Lower leg skin (tissue), 4 donors: ENCODE data around the gene ZFYVE26. TPM values are rescaled to one million over a fixed set of nuclear protein-coding genes. Genes with fewer than 3 reads are reported as not detected.
"Not testable (repeated sequence)": the region's sequence is repeated elsewhere in the genome, so short reads cannot be mapped to it uniquely, and the experiment has no call there.

Source experiments
- DNase-seq, 2 donors: peaks; one replicate each; pipeline ENCODE4 v3.0.0-alpha.2; 2019; ENCODE audit warnings: low spot score in 2 of 2
- H3K4me3 ChIP-seq: fragments of 200-600 bp; sonication (generic); 2 replicates; pipeline ENCODE4 v1.5.1; 2017; ENCODE audit warnings: mild to moderate bottlenecking, low read depth; ENCODE audit not compliant: poor library complexity, severe bottlenecking
- POLR2A ChIP-seq, 2 donors: fragments of 450-650 bp; IDR thresholded peaks; one replicate each; pipeline ENCODE4 v1.6.1; 2016 to 2017; ENCODE audit warnings: antibody characterized with exemption in 2 of 2, mild to moderate bottlenecking in 1 of 2, moderate library complexity in 1 of 2
- WGBS, 2 donors: methylation state at CpG; one replicate each; pipeline ENCODE4 v1.1.5; 2018; 5-methylcytosine and 5-hydroxymethylcytosine counted together
- intact Hi-C: fragments of 100-400 bp; cut with DNase I; formaldehyde crosslinking; loops from one replicate; pipeline ENCODE4 v1.15.0; 2023; ENCODE audit warnings: low total_unique reads
- total RNA-seq, 4 donors: library from RNA; depleted of rRNA; stranded (reverse); fragments of >200 nt; gene quantifications; one replicate each; pipeline ENCODE4 v1.1.0, GENCODE V29; 2016
- TF ChIP-seq, protein P1 (sequence below), 3 donors: fragments of 450-650 bp; IDR thresholded peaks; one replicate each; pipeline ENCODE4 v1.5.1; 2016; ENCODE audit warnings: antibody characterized with exemption in 3 of 3, mild to moderate bottlenecking in 3 of 3, moderate library complexity in 2 of 3

The ZFYVE26 gene
- total RNA-seq, 4 donors from 2014 or later, result 13.0 to 34.6 (median 21.8) TPM

DNA sequence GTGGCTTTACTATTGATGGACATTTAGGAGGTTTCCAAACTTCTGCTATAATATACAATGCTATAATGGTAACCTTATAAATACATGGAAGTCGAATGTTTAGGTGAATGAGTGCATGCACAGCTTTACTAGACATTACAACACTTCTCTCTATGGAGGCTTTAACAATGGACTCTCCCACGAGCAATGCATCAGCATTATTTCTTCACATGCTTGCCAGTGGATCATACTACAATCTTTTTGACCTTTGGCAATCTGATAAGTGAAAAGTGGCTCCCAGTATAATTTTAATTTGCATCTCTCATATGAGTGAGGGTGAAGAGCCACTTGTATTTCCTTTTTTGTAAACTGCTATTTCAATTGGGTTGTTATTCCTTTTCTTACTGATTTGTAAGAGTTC lies 96.5 kb downstream of the ZFYVE26 start:
- 39% methylated on average over 2 of the region's 2 CpGs for WGBS, 2 donors
- H3K4me3 ChIP-seq, result no peak overlapping the region
- DNase-seq, result no peak
- intact Hi-C loops, result no loop called here
- no peak for TF ChIP-seq POLR2A (IDR thresholded peaks at IDR 0.05)

DNA sequence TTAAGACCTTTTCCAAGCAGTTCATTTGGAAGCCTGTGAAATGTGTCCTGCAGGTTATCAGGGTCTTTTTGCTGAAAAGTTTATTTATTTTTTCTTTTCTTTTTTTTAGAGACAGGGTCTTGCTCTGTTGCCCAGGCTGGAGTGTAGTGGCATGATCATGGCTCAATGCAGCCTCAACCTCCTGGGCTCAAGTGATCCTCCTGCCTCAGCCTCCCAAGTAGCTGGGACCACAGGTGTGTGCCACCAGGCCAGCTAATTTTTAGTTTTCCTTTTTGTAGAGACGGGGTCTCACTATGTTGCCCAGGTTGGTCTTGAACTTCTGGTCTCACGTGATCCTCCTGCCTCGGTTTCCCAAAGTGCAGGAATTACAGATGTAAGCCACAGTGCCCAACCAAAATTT lies 97.0 kb downstream of the ZFYVE26 start:
- DNase-seq, intact Hi-C loops, H3K4me3 ChIP-seq: not testable (repeated sequence)
- WGBS, 2 donors, result 88 to 92% methylated on average over 3 of the region's 3 CpGs

DNA sequence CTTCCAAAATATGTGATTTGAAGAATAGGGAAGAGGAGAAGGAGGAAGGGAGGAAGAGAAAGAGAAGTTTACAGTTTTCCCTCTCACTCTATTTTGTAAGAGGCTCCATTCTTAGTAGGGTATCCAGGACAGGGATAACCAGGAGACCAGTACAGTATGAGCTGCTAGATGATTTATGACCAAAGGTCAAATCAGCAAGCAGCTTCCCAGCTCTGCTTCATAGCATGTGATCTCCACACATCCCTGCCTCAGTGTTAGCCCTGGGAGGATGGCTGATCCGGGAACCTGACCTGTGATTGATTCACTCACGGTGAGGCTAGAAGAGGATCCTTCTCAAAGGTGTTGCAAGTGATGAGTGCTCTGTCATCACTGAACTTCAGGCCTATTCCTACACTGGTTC lies 98.1 kb downstream of the ZFYVE26 start:
- H3K4me3 ChIP-seq, result no peak overlapping the region
- intact Hi-C loops, result no loop called here
- DNase-seq, result no peak
- WGBS, 2 donors, result 64 to 72% methylated on average over 2 of the region's 2 CpGs
- TF ChIP-seq, protein P1, sequence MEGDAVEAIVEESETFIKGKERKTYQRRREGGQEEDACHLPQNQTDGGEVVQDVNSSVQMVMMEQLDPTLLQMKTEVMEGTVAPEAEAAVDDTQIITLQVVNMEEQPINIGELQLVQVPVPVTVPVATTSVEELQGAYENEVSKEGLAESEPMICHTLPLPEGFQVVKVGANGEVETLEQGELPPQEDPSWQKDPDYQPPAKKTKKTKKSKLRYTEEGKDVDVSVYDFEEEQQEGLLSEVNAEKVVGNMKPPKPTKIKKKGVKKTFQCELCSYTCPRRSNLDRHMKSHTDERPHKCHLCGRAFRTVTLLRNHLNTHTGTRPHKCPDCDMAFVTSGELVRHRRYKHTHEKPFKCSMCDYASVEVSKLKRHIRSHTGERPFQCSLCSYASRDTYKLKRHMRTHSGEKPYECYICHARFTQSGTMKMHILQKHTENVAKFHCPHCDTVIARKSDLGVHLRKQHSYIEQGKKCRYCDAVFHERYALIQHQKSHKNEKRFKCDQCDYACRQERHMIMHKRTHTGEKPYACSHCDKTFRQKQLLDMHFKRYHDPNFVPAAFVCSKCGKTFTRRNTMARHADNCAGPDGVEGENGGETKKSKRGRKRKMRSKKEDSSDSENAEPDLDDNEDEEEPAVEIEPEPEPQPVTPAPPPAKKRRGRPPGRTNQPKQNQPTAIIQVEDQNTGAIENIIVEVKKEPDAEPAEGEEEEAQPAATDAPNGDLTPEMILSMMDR (IDR thresholded peaks at IDR 0.05), result no peak
- TF ChIP-seq POLR2A (IDR thresholded peaks at IDR 0.05), result no peak

GRCh38 chr14:67717048-67717447 lies 99.3 kb downstream of the ZFYVE26 start:
- DNase-seq, result no peak
- TF ChIP-seq POLR2A (IDR thresholded peaks at IDR 0.05), result no peak
- TF ChIP-seq, protein P1 (IDR thresholded peaks at IDR 0.05), result no peak
- H3K4me3 ChIP-seq, result no peak overlapping the region
- WGBS, 2 donors, result 92 to 98% methylated on average over 1 of the region's 1 CpG
- intact Hi-C loops, result no loop called here

- intact Hi-C loops, result no loop called here
- 79 to 83% methylated on average over 2 of the region's 2 CpGs for WGBS, 2 donors
- TF ChIP-seq, protein P1 (IDR thresholded peaks at IDR 0.05), result no peak
- no peak for TF ChIP-seq POLR2A (IDR thresholded peaks at IDR 0.05)
- DNase-seq, result no peak
- H3K4me3 ChIP-seq, result no peak overlapping the region
Observed at GRCh38 chr14:67710209-67710608, 106.2 kb downstream of the ZFYVE26 start.

GRCh38 chr14:67709796-67710195 lies 106.6 kb downstream of the ZFYVE26 start:
- H3K4me3 ChIP-seq, DNase-seq, intact Hi-C loops: not testable (repeated sequence)
- 37 to 59% methylated on average over 1 of the region's 1 CpG for WGBS, 2 donors

GRCh38 chr14:67709346-67709745 lies 107.0 kb downstream of the ZFYVE26 start:
- intact Hi-C loops, DNase-seq, H3K4me3 ChIP-seq: not testable (repeated sequence)

DNA sequence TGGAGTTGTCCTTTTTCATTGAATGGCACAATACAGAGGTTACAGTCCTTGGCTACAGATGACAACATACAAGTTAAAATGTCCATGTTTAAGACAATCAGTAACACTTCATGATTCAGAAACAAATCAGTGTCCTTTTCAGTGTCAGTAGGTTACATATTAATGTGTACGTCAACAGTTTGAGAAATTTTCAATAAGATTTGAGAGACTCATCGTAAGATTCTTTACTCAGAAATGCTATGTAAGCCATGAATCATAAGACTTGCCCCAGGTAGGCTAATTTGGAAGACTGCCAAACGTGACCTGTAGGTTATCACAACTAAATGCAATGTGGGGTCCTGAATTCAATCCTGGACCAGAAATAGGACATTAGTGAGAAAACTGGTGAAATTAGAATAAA lies 111.2 kb downstream of the ZFYVE26 start:
- no peak overlapping the region for H3K4me3 ChIP-seq
- TF ChIP-seq, protein P1 (IDR thresholded peaks at IDR 0.05), result no peak
- no peak for TF ChIP-seq POLR2A (IDR thresholded peaks at IDR 0.05)
- no peak for DNase-seq
- intact Hi-C loops, result no loop called here
- WGBS, 2 donors, result 47 to 52% methylated on average over 3 of the region's 3 CpGs
